Measurements from ENCODE around the gene EIF5A2. TPM values are rescaled to one million over a fixed set of nuclear protein-coding genes. Genes with fewer than 3 reads are reported as not detected.
"Not testable (repeated sequence)": the region's sequence is repeated elsewhere in the genome, so short reads cannot be mapped to it uniquely, and the experiment has no call there.

EIF5A2 gene
- total RNA-seq, 1 donor from 2014 or later = 16.3 TPM

DNA sequence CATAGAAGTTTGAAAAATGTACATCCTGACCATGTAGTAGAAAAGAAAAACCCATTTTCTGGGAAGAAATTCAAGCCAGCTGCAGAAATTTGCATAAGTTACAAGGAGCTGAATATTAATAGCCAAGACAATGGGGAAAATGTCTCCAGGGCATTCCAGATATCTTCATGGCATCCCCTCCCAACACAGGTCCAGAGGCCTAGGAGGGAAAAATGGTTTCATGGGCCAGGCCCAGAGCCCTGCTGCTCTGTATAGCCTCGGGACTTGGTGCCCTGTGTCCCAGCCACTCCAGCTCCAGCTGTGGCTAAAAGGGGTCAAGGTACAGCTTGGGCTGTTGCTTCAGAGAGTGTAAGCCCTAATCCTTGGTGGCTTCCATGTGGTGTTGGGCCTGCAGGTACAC lies 11.2 kb downstream of the EIF5A2 start:
- intact Hi-C loops (cut with micrococcal nuclease) = not testable (repeated sequence)

DNA sequence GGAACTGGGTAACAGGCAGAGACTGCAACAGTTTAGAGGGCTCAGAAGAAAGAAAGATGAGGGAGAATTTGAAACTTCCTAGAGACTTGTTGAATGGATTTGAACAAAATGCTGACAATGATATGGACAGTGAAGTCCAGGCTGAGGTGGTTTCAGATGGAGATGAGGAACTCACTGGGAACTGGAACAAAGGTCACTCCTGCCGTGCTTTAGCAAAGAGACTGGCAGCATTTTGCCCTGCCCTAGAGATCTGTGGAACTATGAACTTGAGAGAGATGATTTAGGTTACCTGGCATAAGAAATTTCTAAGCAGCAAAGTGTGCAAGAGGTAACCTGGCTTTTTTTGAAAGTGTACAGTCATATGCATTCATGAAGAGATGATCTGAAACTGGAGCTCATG lies 11.7 kb downstream of the EIF5A2 start:
- intact Hi-C loops (cut with micrococcal nuclease) = no loop called here

DNA sequence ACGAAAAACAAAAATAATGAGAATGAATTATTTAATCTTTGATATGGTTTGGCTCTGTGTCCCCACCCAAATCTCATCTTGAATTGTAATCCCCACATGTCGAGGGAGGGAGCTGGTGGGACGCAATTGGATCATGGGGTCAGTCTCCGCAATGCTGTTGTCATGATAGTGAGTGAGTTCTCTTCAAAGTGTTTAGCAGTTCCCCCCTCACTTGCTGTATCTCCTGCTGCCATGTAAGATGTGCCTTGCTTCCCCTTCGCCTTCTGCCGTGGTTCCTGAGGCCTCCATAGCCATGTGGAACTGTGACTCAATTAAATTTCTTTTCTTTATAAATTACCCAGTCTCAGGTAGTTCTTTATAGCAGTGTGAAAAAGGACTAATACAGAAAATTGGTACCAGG lies 12.1 kb downstream of the EIF5A2 start:
- intact Hi-C loops (cut with micrococcal nuclease) = not testable (repeated sequence)

DNA sequence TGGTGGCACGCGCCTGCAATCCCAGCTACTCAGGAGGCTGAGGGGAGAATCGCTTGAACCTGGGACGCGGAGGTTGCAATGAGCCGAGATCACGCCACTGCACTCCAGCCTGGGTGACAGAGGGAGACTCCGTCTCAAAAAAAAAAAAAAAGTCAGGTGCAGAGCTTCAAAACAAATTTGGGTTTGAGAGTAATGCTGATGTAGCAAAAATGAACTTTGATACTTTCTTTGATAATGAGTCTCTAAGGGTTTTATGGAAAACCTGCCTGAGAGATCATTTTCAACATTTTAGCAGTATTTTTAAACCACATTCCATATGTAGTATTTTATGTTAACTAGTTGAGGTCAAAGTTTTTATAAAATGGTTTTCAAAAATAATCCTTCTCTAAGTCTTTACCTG lies 14.5 kb downstream of the EIF5A2 start:
- intact Hi-C loops (cut with micrococcal nuclease) = no loop called here

DNA sequence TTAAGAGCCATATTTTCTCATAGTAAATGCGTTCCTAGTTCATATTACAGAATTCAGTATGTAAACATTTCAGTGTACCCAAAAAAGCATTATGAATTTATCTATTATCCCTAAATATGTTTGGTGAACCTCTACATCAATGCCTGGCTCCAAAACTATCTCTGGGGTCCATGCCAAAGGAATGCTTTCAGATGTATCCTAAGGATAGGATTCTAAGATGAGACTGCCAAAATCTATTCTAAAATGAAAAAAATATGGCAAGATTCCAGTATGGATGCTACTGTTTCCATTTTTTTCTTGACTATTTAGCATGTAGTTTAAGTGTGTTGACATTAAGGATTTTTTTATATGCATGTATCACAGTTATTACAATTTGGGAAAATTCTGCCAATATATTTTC lies 18.8 kb downstream of the EIF5A2 start:
- intact Hi-C loops (cut with micrococcal nuclease) = no loop called here

DNA sequence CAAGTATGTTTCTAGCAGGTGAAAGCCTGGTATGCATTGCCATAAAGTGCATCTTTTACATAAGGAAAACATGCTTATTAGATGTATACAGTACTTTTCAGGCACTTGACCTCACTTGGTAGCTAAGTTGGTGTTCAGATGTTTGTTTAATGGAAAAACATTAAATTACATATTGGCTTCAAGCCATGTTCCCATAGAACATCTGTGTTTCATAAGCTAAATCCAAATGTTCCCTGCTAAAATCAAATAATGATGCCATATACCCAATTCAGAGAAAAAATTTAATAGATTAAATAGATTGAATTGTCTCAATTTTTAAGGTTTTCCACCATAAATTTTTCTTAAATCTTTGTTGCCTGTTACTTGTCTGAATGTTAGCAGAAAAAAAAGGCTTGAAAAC lies 19.3 kb downstream of the EIF5A2 start:
- intact Hi-C loops (cut with micrococcal nuclease) = no loop called here

DNA sequence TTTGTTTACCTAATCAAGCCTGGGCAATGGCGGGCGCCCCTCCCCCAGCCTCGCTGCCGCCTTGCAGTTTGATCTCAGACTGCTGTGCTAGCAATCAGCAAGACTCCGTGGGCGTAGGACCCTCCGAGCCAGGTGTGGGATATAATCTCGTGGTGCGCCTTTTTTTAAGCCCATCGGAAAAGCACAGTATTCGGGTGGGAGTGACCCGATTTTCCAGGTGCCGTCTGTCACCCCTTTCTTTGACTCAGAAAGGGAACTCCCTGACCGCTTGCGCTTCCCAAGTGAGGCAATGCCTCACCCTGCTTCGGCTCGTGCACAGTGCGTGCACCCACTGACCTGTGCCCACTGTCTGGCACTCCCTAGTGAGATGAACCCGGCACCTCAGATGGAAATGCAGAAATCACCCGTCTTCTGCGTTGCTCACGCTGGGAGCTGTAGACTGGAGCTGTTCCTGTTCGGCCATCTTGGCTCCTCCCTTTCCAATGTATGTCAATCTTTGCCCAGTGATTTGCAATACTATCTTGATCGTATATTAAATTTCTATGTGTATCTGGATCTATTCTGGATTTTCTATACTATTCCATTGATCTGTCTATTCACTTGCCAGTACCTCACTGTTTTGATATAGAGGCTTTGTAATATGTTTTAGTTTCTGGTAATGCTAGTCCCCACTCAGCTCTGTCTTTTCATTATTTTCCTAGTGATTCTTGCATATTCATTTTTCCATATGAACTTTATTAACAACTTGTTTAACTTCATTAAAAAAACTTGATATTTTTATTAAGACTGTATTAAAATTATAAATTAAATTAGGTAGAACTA lies 24.1 kb downstream of the EIF5A2 start:
- intact Hi-C loops (cut with micrococcal nuclease) = not testable (repeated sequence)

DNA sequence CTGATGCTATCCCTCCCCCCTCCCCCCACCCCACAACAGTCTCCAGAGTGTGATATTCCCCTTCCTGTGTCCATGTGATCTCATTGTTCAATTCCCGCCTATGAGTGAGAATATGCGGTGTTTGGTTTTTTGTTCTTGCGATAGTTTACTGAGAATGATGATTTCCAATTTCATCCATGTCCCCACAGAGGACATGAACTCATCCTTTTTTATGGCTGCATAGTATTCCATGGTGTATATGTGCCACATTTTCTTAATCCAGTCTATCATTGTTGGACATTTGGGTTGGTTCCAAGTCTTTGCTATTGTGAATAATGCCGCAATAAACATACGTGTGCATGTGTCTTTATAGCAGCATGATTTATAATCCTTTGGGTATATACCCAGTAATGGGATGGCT lies 29.7 kb downstream of the EIF5A2 start:
- intact Hi-C loops (cut with micrococcal nuclease) = loop anchor here (10.0 kb wide), 3 partner anchors 586 to 654 kb away; partner anchors contain the start of genes PRKCI and TNIK

DNA sequence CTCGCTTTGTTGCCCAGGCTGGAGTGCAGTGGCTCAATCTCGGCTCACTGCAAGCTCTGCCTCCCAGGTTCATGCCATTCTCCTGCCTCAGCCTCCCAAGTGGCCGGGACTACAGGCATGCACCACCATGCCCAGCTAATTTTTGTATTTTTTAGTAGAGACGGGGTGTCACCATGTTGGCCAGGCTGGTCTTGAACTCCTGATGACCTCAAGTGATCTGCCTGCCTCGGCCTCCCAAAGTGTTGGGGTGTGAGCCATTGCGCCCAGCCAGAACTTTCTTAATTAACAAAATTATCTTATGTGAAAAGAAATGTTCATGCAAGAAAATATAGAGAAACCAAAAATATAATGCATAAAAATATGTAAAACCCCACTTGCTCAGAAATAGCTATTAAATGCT lies 31.1 kb downstream of the EIF5A2 start:
- intact Hi-C loops (cut with micrococcal nuclease) = loop anchor here (10.0 kb wide), 3 partner anchors 587 to 653 kb away; partner anchors contain the start of genes PRKCI and TNIK

DNA sequence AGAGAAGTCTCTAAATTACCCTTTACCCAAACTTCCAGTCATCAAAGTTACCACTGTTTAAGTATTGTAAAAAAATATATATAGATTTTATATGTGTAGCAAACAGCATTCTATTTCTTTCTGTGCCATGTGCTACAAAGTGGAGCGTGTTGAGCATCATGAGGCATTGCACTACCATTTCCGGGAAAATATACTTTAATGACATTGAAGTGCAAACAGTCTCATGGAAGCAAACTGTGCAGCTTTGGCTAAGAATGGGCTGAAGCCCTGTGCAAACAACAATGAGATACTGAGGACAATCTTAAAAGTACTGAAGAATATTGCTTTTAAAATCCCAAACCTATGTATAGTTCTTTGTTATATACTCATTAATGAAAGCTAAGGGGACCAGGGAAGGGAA lies 31.9 kb downstream of the EIF5A2 start:
- intact Hi-C loops (cut with micrococcal nuclease) = loop anchor here (10.0 kb wide), 3 partner anchors 588 to 652 kb away; partner anchors contain the start of genes PRKCI and TNIK

DNA sequence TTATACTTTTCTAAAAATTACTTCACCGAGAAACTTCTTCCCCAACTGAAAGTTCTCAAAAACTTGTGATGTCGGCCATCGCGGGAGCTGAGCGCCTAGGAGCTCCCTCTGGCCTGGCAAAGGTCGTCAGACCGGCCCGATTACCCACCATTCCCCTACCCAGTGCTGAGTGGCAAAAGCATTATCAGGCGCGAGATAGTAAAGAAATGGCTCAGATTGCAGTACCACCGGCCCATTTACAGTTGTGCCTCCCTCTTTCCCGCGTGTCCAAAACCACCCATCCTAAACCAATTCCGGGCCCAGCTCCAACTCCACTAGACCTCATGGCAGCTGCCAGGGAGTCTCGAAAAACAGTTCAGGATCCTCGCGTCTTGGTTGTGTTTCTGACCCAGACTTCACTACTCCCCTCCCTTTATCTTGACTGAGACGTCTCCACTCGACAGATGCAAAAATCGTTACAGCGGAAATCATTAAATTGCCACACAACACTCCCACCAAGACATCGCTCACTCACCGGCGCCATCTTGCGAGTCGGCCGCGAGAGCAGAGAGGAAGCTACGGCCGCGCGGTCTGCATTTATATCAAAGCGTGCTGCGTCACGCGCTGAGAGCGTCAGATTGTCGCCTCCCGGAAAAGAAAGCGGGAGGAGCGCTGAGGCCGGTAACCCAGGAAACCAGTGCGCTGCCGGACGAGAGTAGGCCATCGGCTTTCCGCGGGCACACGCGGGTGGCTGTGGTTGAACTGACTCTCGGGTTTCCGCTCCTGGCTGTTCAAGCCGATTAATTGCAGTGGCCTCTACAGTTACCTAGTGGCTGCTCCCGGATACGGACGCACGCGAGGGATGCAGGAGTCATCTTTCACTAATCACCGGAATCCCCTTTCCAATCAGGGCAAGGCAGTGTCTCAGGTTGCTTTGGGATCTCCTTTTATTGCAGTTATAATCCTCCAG lies 38.5 kb downstream of the EIF5A2 start, which contains the start of gene RPL22L1:
Gene RPL22L1 (minus strand): TSS at position 551 of the 949 bp plus-strand sequence. CDS start 28 bp downstream, at position 523.
- intact Hi-C loops (cut with micrococcal nuclease) = loop anchor here (1.0 to 10.0 kb wide), 8 partner anchors 38 to 1880 kb away; partner anchors contain the start of genes ECT2, EIF5A2, MYNN and PHC3

DNA sequence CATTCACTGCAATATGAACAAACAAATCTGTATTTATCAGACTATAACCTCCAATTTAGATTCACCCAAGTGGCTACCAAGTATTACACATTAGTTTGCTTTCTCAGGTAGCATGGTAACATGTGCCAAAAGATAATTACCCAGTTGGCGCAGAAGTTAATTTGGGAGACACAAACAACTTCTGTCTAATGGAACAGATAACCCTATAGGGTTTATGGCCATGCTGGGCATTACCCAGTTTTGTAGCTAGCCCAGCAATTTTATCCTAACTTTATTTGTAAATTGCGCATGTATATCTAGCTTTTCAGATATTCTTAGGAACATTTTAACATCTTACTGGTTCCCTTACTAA lies 39.2 kb downstream of the EIF5A2 start:
- intact Hi-C loops (cut with micrococcal nuclease) = loop anchor here (5.0 kb wide), 1 partner anchor 512 kb away; the partner anchor contains the start of gene SKIL

DNA sequence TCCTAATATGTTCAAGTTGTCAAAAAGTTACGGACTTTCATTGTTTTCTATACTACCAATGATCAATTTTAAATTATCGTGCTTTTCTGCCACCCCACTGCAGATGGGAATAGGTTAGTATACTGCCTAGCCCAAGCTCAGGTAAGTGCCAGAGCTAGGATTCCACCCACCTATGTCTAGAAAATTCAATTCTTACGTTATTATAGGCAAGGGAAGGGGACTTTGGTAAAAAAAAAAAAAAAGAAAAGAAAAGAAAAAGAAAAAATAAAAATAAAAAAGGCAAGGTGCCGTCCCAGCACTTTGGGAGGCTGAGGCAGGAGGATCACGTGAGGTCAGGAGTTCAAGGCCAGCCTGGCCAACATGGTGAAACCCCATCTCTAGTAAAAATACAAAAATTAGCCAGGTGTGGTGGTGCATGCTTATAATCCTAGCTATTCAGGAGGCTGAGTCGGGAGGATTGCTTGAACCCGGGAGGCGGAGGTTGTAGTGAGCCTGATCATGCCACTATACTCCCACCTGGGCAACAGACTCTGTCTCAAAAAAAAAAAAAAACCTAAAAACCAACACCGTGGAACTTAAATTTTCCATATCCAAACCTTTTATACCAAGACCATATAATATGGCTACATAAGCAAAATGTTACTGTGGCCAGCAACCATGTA lies 39.7 kb downstream of the EIF5A2 start:
- intact Hi-C loops (cut with micrococcal nuclease) = loop anchor here (5.0 kb wide), 1 partner anchor 511 kb away; the partner anchor contains the start of gene SKIL

DNA sequence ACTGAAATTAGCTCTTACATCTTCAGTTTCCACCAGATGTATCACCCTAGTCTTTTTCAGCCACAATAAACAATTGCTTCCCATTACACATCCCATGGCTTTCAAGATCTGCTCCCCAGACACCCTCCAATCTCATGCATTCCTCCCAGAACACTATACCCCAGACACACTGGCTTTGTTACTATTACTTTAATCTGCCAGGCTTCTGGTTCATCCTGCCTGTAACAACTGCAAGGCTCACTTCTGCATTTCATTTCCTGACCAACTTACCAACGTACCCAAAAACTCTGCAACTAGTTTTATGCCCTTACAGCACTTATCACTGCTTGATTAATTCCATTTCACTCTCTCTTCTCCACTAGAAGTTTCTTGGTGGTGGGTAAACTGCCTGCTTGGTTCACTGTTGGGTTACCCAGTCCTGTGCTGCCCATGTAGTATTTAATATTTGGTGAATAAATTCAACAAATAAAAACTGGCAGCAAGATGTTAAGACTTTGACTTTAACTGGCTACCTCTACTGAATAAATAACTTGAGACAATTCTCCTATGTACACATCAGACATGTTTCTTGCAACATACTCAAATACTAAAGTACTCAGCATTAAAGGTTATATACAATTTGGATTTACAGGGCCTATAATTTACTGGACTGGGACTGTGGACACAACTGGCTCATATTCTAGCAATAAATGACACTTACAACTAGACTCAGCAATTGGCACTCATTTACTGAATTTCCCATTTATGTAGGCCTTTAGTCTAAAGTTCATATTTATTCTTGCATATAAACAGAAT lies 41.1 kb downstream of the EIF5A2 start:
- intact Hi-C loops (cut with micrococcal nuclease) = loop anchor here (5.0 kb wide), 1 partner anchor 510 kb away; the partner anchor contains the start of gene SKIL

DNA sequence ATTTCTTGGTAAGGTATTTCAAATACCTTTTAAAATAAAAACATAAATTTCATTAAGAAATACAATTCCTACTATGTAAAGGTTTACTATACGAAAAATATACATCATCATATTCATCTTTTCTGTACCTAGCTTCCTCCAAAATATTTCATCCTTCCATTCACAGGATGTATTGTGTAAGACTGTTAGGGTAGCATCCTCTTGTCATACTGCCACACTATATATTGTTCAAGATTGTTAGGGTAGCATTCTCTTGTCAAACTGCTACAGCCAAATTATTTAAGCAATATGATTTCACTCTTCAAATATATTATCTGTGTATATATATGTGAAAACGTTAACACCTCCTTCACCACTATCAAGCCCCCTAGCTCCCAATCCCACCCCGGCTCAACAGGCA lies 41.9 kb downstream of the EIF5A2 start:
- intact Hi-C loops (cut with micrococcal nuclease) = loop anchor here (5.0 kb wide), 1 partner anchor 509 kb away; the partner anchor contains the start of gene SKIL

DNA sequence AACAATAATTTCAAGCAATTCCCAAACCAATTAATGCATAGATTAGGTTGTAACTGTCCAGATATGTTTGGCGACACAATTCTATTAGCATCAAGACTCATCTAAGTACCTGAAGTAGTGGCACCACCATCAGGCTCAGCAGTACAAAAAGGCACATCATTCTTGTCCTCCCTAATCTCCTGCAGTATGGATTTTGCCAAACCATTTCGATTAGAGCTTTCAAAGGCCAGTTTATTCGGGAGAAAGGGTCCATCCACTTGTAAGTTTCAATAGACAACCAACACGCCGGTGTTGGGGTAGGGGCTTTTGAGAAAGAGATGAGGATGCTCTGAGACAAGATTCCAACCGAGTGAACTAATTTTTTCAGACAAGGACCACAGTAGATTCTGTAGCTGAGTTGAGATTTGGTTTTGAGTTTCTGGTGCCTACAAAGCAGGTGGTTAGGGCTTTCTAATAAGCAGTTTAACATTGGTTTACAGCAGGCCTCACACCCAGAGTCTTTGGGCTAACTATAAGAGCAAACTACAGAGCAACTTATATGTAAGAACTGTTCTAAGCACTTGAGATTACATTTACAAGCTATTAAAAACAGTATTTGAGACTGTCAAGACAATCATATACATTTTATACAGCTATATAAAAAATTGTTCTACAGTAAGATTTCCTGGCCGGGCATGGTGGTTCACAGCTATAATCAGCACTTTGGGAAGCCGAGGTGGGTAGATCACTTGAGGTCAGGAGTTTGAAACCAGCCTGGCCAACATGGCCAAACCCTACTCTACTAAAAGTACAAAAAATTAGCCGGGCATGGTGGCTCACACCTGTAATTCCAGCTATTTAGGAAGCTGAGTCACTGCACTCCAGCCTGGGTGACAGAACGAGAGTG lies 43.0 kb downstream of the EIF5A2 start:
- intact Hi-C loops (cut with micrococcal nuclease) = loop anchor here (5.0 kb wide), 1 partner anchor 508 kb away; the partner anchor contains the start of gene SKIL

DNA sequence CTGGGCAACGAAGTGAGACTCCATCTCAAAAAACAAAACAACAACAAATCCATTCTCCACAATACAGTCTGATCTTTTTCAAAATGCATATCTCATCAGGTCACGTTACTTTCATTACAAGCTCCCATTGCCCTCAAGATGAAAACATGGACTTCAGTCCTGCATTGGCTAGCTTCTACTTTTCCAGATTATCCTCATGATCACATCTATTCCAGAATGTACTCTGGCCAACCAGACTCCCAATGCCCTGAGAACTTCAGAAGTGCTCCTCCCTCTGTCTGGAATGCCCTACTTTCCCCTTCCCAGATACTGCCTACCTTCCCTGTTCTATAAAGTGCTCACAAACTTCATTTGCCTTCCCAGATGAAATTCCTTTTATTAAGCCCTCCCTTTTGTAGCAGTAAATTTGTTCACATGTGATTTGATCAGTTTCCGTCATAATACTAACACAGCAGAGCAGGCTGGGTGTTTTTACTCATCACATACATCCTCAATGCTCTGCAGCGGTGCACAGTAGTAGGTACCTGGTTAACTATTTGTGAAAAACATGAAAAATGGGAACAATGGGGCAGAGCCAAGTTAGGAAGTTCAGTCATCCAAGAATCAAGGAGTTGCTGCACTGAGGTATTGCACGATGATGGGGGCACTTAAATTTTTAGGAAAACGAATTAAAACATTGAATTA lies 43.8 kb downstream of the EIF5A2 start:
- intact Hi-C loops (cut with micrococcal nuclease) = loop anchor here (5.0 kb wide), 1 partner anchor 507 kb away; the partner anchor contains the start of gene SKIL

DNA sequence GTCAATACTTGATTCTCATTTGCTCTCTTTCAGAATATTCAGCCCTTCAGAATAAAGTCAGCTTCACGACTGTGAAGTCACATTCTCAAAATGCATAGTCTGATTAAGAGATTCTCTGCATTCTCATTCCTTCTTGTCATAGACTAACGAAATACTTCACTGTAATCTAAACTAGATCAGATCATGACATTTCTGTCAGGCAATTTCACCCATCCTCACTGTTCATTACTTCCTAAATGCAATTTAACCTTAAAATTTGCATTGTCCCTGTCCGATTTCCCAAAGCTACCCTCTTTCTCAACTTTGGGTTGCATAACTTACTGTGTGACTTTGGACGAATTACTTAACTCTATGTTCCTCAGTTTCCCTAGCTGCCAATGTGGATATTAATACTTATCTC lies 44.6 kb downstream of the EIF5A2 start:
- intact Hi-C loops (cut with micrococcal nuclease) = no loop called here

All from T-helper 2 cell treated with Interferon-gamma antibody and Interleukin-4, amounts not matched to agents 100 ng/mL and 5 ng/mL, for 36 hours (primary cell).